ENCODE data around the gene TXNRD1.

- TF ChIP-seq CTCF (IDR thresholded peaks at IDR 0.05) (no peak), POLR2AphosphoS5 (IDR thresholded peaks at IDR 0.05) (no peak), POLR2A (IDR thresholded peaks at IDR 0.05) (no peak)
Observed at GRCh38 chr12:104371043-104371870, 155.7 kb downstream of the TXNRD1 start.

All from prostate gland (tissue), 2 donors.